NCI-H187 treated with DMSO at 0.1 percent for 48 hours (cell line): ENCODE data around the gene SLCO2A1.

Source experiments
- DNase-seq: peaks from one replicate; lab custom pipeline; 2025; lab: John Stamatoyannopoulos, UW

SLCO2A1 gene

DNA sequence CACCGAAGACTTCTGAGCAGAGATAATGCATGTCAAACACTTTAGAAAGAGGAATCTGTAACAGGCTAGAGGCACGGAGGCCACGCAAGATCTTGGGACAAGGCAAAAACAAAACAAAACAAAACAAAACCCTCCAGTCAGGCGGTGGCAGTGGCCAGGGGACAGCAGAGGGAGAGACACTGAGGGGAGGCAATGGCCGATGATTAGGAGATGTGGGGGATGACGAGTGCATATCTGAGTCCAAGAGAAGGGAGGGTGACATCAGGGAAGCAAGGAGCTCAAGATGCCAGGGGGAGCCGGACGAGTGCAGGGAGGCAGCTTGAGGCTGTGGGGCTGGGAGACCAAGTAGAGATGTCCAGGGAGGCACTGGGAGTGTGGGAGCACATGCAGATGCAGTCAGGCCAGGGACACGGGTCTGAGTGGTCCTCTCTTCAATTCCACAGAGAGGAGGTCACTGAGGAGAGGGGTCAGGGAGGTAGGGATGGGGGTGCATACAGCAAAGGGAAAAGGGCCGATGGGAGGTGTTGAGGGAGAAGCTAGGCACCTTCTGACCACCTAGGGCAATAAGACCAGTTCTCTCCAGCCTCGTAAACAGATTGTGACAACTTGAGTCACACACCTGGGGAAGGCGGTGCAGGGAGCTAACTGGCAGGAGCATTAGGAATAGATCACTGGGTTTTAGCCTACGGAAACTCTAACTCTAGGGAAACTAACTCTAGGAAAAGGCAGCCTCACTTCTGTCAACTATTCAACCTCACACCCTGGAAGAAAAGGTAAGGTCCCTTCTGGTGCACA is 29.6 kb downstream of the SLCO2A1 start:
- DNase-seq = no peak

DNA sequence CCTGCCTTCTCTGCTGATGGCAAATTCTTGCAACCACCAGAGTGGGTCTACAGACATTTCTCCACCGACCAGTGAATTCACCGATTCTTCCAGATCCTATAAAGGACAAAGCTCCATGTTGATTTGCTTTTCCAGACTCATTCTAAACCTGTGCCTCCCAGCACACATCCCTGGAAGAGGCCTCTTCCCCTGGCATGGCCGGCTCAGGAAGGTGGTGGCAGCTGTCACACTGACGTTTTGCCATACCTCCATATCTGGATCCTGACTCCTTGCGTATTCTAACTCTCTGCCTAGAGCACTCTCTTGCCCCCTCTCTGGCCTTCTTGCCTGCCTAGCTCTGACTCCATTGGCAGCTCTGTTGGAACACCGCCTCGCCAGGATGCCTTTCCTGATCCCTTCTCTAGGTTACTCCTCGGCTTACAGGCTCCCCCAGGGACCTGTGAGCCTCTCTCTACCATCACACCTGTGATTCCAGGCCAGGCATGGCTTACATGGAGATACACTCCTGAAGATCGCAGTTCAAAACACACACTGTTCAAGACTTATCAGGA is 31.0 kb downstream of the SLCO2A1 start:
- no peak for DNase-seq

DNA sequence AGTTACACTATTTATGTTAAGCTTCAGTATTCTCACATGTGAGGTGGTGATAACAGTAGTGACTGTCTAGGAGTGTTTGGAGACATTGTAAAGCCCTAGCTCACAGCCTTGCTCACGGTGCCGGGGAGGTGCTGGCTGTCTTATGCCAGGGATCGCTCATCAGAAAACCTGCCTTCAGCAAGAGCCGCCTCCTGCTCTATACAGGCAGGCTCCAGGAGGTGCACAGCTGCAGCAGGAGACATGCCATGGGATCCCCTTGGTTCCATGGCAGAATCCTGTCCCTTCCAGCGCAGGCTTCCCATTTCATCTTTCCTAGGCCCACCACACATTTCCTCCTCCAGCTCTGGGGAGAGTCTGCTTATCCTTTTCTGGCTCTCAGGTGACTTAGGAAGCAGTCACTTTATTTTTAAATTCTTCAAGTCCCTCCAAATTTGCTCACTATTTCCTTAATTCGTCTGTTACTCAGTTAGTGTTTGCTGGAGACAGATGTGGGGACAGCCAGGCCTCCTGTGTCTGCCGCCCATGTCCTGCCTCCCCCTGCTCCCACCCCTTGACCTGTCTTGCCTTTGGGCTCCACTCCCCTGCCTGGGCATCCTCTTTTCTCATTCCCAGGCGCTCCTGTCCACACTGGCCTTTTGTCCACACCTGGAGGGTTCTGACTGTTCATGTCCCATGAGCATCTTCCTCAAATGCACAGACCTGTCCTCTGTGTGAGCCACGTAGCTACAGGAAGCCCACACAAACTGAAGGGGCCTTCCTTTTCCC is 31.7 kb downstream of the SLCO2A1 start:
- no peak for DNase-seq

DNA sequence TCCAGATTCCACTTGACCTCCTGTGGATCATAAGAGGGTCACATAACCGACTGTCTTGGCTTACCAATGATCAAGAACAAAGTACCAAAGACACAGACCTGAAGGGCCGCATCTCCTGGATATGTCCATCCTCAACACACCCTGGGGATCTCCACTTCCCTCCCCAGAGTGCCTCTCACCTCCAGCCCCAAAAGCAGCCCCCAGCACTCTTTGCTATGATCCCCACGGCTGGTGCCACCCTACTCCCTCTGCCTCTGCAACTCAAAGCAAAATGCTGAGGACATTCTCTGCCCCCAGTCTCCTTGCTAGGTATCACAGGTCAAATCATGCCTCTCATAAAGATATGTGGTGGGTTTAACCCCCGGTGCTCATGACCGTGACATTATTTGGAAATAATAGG is 32.7 kb downstream of the SLCO2A1 start:
- DNase-seq = no peak

DNA sequence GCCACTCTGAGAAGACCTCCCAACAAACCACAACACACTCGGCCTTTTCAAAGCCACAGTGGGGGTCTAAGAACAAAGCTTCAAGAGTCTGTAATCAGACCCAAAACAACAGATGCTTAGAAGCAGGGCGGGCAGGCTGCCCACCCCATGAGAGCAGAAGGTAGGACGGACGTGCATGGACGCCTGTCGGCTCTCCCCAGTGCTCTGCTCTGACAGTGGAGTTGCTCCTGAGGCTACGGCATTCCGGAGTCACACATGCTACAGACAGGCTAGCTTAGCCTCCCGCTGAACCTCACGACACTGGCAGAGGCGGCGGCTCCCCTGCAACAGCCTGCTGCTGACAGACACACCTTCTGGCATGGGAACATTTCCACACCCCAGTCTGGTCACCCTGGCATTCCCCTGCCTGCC is 33.5 kb downstream of the SLCO2A1 start:
- no peak for DNase-seq

DNA sequence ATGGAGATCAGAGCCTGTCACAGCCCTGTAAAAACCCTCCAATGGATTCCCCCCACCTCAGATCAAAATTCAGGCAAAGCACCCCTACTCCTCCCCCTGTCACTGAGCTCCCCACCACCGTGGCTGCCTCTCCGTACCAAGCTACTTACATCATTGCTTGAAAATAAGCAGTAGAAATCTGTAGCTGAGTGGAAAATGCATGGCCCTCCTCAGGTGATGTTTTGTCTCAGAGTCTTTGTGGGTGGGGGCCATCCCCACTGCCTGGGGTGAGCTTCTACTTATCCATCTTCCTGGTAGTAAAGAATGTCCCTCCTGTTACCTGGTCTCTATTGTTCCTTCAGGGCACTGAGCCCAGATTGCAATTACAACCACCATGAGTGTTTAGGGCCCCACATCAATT is 34.5 kb downstream of the SLCO2A1 start:
- DNase-seq = no peak

DNA sequence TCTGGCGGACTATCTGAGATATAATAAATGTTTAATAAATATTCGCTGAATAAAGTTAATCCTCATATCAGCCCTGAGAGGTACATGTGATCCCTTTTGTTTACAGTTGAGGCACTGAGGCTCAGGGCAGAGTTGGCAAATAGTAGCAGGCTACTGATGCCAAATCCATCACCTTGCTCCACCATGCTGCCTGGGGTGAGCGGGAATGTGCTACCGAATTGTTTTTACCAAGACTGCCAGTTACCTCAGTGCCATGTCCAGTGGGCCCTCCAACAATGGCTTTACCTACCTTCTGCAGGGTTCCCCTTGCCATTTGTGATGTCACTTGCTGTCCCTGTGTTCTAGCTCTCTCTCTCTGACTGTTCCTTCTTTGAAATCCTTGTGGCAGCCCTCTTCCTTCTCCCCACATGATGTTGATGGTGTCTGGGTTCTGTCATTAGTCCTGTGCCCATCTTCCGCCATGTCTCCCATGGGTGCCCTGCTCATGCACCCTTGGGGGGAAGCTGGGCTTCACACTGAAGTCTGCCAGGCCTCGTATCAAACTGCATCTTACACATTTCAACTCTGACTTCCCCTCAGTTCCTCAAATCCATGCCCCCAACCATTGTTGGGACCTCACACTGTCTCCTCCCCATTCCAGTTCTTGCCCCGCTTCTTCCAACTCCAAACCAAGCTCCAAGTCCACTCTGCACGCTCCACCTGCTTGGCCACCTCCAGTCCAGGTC is 35.4 kb downstream of the SLCO2A1 start:
- DNase-seq = no peak

DNA sequence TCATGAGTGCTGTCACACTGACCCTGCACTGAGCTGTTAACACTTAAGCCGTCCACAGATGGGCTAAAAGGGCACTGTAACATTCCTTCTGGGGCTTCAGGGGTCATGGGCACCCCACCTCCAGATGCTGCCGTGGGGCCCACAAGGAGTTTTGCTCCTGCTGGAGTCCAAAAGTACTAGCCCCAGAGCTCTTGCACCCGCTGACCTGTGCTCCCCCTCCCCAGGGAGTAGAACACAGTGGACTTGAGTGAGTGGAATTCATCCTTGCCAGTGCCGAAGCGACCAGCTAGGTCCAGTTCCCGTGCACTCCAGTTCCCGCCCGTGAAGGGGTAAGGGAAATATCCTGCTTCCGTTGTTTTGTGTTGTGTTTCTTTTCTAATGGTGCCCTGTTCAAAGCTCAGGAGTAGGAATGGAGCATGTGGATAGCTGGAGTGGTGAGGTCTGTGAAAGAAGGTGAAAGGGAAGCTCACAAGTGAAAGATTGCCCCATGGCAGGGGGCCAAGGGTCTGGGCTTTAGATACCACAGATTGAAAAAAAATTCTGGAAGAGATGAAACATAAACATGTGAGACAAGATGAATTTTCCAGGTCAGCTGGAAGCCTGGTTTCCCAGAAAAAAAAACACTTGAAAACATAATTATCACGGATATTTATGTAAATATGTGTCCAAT is 36.6 kb downstream of the SLCO2A1 start:
- DNase-seq = no peak

DNA sequence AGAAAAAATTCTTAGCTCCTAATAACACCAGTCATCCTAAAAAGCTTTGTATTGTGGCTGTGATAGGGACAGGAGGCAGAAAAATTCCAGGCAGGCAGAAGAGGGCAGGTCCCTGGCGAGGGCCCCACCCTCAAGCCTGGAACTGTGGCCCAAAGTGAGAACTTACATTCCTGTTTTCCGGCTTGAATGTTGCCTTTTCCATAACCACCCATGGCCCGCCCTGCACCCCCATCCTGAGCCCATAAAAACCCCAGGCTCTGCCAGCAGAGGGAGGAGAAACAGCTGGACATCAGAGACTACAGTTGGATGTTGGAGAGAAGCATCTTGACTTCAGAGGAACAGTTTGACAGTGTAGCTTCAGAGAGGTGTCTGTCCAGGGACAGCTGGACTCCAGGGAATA is 37.3 kb downstream of the SLCO2A1 start:
- DNase-seq = no peak

DNA sequence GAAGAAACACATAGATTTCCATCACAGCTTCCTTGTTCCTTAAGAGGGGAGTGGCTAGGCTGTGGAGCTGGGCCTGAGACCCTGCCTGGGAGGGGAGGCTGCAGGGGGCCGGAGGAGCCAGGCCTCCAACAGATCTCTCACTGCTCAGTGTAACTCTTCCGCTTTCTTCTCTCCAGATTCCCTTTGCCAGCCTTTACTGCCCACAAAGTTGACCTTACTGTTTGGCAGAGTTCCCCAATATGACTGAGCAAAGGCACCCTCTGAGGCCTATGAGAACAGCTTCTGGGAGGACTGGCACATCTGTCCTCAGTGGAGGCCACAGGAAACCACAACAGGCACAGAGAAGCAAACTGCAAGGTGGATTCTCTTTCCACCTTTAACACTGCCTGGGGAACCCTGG is 38.1 kb downstream of the SLCO2A1 start:
- DNase-seq = no peak

DNA sequence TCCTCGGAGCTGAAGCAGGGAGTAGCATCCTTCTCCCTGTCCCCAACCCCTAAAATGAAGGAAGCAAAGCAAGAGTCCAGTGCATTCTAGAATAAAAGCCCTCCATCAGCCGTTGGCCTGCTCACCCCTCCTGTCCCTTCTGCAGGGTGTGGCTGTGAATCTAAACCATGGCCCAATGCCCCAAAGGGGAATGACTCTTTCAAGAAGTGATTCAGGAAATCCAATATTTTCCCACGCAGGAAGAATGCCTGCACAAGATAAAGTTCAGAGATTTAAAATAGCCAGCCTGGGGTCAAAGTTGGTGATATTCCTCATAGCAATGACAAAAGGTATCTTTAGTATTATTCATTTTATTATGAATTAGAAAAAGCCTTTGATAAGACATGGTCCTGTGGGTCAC is 38.5 kb downstream of the SLCO2A1 start:
- no peak for DNase-seq

DNA sequence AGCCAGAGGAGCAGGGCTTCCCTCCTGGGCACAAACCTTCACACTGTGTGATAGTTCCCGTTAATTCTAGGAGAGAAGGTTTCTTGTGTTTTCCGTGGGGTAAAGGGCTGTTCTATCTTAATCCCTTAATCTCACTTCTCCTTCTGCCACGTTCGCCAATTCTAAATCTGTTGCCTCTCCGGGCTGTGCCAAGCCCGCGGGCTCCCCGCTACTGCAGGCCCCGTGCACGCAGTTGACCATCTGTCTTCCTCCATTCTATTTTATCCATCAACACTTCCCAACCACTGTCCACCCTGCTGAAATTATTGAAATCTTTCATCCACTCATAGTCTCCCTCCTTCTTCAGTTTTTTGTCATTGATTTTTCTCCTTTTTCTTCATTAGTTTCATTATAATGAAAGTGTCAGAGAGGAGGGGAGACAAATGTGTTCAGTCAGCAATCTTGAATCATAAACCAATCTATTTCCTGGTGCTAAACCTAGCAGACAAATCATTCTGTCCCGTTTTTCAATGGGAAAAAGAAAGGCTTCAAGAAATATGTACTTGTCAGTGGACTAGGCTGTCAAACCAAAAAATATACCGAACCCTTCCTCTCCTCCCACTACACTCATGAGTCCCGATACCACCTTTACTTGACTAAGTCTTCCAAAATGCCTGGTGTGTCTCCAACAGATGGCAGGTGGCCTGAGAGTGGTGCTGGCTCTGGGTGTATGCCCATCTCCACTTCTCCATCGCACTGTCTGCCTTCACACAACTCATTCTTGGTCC is 39.6 kb downstream of the SLCO2A1 start:
- DNase-seq = no peak

DNA sequence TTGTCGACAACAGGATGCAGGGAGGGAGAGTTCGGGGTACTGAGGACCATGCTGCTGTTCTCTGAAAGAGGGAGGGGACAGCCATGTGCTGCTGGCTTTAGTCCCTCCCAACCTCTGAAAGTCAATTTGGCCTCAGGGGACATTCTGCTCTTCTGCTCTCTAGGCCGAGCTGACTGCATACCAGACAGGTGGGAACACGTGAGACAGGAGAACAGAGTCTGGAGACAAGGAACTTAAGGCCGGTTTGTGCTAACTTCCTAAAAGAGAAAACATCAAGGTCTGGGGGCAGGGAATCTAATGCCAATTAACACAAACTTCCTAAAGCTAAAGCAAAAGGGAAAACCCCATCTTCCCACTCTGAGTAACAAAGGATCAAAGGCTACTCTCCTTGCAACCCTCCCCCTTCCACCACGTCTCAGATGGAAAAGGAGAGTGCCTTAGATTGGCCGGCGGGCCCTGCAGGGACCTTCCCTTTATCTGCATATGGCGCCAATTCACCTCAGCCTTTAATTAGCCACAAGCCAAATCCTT is 41.0 kb downstream of the SLCO2A1 start:
- DNase-seq = no peak

DNA sequence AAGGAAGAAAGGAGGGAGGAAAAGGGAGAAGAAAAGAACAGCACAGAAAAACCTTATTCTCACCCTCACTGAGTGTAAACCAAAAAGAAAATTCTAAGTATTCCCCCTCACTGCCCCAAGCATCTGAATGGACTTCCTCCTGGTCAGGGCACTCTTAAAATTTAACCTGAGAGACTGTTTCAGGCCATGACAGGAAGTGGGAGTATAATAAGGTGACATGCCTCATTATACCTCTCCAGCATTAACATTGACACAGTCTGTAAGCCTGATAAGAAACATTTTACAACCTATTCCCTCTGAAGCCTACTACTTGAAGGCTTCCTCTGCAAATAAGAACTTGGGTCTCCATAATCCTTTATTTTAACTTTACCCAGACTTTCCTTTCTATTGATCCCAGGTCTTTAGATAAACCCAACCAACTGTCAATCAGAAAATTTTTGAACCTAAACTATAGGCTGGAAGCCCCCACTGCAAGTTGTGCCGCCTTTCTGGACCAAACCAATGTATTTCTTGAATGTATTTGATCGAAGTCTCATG is 41.7 kb downstream of the SLCO2A1 start:
- DNase-seq = no peak

DNA sequence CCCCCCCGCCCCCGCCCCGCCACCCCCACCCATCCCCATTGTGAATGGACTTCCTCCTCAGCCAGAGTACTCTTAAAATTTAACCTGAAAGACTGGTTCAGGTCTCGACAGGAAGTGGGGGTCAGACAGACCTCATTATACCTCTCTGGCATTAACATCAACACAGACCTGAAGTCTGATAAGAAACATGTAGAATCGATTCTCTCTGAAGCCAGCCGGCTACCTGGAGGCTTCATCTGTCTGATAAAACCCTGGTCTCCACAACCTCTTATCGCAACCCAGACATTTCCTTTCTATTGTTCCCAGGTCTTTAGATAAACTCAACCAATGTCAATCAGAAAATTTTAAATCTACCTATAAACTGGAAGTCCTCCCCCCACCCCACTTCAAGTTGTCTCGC is 42.6 kb downstream of the SLCO2A1 start:
- DNase-seq = no peak

DNA sequence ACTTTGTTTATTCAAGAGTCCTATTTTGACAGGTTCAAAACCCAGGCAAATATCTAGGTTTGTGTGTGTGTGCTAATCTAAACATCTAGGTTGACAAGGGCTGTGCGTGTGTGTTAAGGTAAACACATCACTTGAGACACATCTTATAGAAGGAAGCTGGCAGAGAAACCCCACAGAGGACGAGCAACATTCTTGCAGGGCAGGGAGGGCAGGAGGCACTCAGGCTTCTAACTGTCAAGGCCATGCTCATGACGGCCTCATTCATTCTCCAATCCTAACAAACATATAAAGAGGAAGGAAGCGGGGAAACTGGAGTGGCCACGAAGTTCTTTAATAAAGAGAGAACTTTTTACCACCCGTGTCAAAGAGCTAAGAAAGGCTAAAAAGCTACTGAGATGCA is 43.4 kb downstream of the SLCO2A1 start:
- no peak for DNase-seq

DNA sequence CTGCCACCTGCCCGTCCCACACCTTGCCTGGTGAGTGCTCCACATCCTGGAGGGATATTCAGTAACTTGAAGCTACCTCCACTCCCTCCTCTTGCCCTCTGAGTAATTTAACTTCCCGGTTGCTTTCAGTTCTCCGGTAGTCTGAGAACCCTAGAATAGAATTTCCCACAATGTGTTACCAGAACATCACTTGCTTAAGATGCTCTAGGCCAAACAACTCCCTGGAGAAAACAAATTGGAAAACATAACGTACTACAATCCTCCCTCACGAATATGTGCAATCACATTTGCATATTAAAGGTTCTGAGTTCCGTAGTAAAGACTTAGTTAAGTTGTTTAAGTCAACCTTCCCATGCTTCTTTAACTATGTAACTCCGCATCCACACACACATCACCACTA is 44.8 kb downstream of the SLCO2A1 start:
- DNase-seq = no peak

DNA sequence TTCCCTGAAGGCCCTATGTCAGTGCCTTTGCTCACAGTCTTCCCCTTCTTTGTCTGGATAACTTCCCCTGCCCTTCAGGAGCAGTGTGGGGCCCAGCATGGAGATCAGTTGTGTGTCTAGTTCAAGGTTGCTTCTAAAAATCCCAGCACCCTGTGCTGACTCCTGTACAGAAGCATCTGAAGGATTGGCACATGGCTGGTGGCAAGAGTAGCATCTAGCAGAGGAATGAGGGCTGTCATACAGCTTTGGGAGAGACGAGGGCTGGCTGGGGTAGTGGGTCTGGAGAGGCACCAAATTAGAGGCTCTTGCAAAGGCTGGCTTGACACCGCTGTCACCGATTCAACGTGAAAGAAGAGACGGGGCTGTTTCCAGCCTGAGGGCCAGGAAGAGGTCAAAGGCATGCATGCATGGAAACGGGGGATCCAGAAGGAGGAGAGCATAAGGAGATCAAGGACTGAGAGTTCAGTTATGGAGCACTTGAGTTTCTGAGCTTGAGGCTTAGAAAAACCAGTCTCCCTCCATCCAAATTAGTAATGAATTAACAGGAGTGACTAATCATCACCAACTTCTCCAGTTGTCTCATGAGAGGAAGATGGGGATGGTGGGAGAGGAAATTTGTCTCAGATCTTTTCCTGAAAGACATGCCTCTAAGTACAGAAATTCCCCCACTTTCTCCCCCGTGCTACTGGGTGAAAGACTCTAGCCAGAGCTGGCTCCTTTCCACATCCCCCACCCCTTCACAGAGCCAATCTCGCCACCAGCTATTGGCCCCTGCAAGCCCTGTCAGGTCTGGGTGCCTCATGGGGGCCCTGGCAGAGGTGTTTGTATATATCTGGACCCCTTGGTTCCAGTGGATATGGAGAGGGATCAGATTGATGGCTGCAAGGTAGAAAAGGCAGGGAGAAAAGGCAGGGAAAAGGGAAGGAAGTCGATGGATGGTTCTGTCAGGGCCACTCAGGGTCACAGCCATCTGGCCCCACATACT is 45.9 kb downstream of the SLCO2A1 start:
- DNase-seq = no peak

DNA sequence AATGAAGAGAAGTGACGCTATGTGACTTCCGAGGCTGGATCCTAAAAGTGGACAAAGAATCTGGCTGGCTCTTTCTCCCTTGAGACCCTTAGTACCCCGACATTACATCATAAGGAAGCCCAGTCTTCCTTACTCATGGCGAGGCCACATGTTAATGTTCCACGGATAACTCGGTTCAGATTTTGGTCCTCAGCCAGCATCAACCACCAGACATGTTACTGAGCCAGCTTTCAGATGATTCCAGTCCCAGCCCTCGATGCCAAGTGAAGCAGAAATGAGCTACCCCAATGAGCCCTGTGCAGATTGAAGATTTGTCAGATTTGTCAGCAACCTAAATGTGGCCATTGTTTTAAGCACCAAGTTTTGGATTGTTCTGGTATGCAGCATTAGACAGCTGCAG is 46.6 kb downstream of the SLCO2A1 start:
- no peak for DNase-seq

DNA sequence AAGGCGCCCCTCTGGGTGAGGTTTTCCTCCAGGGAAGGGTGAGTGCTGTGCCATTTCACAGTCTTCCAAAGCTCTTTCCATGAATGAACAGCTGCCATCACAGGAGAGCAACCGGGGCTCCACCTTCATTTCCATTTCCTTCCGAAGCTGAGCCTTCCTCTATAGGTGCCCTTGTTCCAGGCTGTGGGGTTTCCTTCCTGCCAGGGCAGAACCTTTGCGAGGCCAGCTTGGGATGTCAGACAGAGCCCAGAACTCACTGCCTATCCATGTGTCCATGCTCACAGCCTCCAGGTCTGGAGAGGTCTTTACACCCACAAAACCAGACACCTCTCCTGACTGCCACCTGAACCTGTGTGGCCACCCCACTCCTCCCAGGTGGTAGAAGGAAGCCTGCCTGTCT is 49.2 kb downstream of the SLCO2A1 start:
- DNase-seq = no peak
